HL-60 (cell line): ENCODE measurements around the gene SMPDL3A.

Experiments
- DNase-seq, 2 experiments: peaks; one replicate each; pipeline ENCODE4 v3.0.0-alpha.2; 2010 to 2020; ENCODE audit warnings: low read depth in 1 of 2, low spot score in 1 of 2
- H3K27ac ChIP-seq: fragments of 250-450 bp; sonication (Bioruptor Pico); replicated peaks from 2 replicates; pipeline ENCODE4 v1.5.1; 2020; ENCODE audit warnings: mild to moderate bottlenecking, moderate library complexity
- H3K27me3 ChIP-seq: fragments of 250-450 bp; sonication (Bioruptor Pico); 2 replicates; pipeline ENCODE4 v1.5.1; 2021; ENCODE audit warnings: mild to moderate bottlenecking, moderate library complexity; ENCODE audit not compliant: insufficient read depth, poor library complexity, severe bottlenecking
- H3K4me3 ChIP-seq: replicated peaks from 2 replicates; pipeline ENCODE4 v1.5.1; 2011; ENCODE audit warnings: mild to moderate bottlenecking, control low read depth, low read length; ENCODE audit not compliant: insufficient read depth
- CTCF ChIP-seq: IDR thresholded peaks from one replicate; pipeline ENCODE4 v1.5.1; 2011; ENCODE audit warnings: low read length, control low read depth, inconsistent platforms; ENCODE audit not compliant: insufficient read depth
- GABPA ChIP-seq: IDR thresholded peaks from 2 replicates; pipeline ENCODE4 v1.6.1; 2012; ENCODE audit warnings: low read depth
- POLR2AphosphoS5 ChIP-seq: IDR thresholded peaks from 2 replicates; pipeline ENCODE4 v1.6.1; 2012; ENCODE audit warnings: low read depth
- SPI1 ChIP-seq: IDR thresholded peaks from 2 replicates; pipeline ENCODE4 v1.6.1; 2012; ENCODE audit warnings: low read depth, mild to moderate bottlenecking, borderline replicate concordance
- TF ChIP-seq, protein P1 (sequence below): IDR thresholded peaks from 2 replicates; pipeline ENCODE4 v1.6.1; 2012; ENCODE audit warnings: low read depth; ENCODE audit not compliant: insufficient replicate concordance

Gene SMPDL3A

GRCh38 chr6:122791310-122791679, 2.2 kb downstream of the SMPDL3A start:
- Histone ChIP-seq H3K4me3 (no peak overlapping the region), H3K27me3 (peaks cover 41% of the 10 kb centered on the region), H3K27ac (no peak overlapping the region)
- TF ChIP-seq SPI1, result no peak
- no peak for TF ChIP-seq GABPA
- TF ChIP-seq POLR2AphosphoS5, result no peak
- TF ChIP-seq, protein P1, sequence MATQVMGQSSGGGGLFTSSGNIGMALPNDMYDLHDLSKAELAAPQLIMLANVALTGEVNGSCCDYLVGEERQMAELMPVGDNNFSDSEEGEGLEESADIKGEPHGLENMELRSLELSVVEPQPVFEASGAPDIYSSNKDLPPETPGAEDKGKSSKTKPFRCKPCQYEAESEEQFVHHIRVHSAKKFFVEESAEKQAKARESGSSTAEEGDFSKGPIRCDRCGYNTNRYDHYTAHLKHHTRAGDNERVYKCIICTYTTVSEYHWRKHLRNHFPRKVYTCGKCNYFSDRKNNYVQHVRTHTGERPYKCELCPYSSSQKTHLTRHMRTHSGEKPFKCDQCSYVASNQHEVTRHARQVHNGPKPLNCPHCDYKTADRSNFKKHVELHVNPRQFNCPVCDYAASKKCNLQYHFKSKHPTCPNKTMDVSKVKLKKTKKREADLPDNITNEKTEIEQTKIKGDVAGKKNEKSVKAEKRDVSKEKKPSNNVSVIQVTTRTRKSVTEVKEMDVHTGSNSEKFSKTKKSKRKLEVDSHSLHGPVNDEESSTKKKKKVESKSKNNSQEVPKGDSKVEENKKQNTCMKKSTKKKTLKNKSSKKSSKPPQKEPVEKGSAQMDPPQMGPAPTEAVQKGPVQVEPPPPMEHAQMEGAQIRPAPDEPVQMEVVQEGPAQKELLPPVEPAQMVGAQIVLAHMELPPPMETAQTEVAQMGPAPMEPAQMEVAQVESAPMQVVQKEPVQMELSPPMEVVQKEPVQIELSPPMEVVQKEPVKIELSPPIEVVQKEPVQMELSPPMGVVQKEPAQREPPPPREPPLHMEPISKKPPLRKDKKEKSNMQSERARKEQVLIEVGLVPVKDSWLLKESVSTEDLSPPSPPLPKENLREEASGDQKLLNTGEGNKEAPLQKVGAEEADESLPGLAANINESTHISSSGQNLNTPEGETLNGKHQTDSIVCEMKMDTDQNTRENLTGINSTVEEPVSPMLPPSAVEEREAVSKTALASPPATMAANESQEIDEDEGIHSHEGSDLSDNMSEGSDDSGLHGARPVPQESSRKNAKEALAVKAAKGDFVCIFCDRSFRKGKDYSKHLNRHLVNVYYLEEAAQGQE, result no peak
- no peak for TF ChIP-seq CTCF
- no peak for DNase-seq

DNA sequence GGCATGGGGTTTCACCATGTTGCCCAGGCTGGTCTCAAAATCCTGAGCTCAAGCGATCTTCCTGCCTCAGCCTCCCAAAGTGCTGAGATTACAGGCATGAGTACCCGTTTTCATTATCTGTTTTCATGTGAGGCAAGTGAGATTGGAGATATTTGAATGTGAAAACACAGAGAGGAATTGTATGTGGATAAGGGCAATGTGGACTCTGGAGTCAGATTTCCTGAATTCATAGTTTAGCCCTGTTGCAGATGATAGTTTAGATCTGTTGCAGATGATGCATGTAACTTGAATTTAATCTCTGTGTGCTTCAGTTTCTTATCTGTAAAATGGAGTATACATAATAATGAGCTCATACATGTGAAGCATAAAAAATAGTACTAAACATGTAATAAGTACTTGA, 3.7 kb downstream of the SMPDL3A start:
- DNase-seq, result no peak
- no peak overlapping the region for H3K27ac ChIP-seq
- H3K4me3 ChIP-seq, result no peak overlapping the region
- TF ChIP-seq SPI1, result no peak
- no peak for TF ChIP-seq GABPA
- no peak for TF ChIP-seq POLR2AphosphoS5
- TF ChIP-seq CTCF, result no peak
- TF ChIP-seq, protein P1, result no peak
- H3K27me3 ChIP-seq, result peaks cover 31% of the 10 kb centered on the region

- TF ChIP-seq SPI1, result no peak
- no peak for TF ChIP-seq POLR2AphosphoS5
- TF ChIP-seq CTCF, result no peak
- no peak for TF ChIP-seq GABPA
- TF ChIP-seq, protein P1, result no peak
- Histone ChIP-seq H3K27me3 (no peaks in the 10 kb centered on the region), H3K4me3 (no peak overlapping the region), H3K27ac (no peak overlapping the region)
- DNase-seq, result no peak
Measured at GRCh38 chr6:122797537-122797936, 8.5 kb downstream of the SMPDL3A start.
